ENCODE measurements around the gene GATD1.

GRCh38 chr11:746289-747157, 30.8 kb downstream of the GATD1 start:
- TF ChIP-seq KLF1 (tag; IDR thresholded peaks at IDR 0.05) (no peak), ZNF24 (IDR thresholded peaks at IDR 0.05) (no peak), CTCF (IDR thresholded peaks at IDR 0.05 in 2 of 3, conservative IDR thresholded peaks at IDR 0.05 in 1 of 3; ENCODE audit: insufficient read depth in 2 of 3, low read depth in 1 of 3, low read length in 3 of 3) (no peak)

All from K562 (cell line).